ENCODE data around the gene PEX26.

The PEX26 gene

GRCh38 chr22:18083406-18083805 is 5.6 kb downstream of the PEX26 start:
- no CpG with 5 or more reads among the region's 10 CpGs for WGBS (ENCODE audit: insufficient coverage, insufficient read length)
- Histone ChIP-seq H3K4me1 (ENCODE audit: control insufficient read depth, insufficient read depth, low read length) (no peaks in the 10 kb centered on the region), H3K36me3 (ENCODE audit: control insufficient read depth, insufficient read depth, low read length) (peaks cover 19% of the 10 kb centered on the region), H3K27ac (ENCODE audit: low read length) (no peak overlapping the region), H3K4me3 (ENCODE audit: low read length) (no peak overlapping the region), H3K27me3 (ENCODE audit: control insufficient read depth, insufficient read depth, low read length) (no peaks in the 10 kb centered on the region), H3K9me3 (ENCODE audit: control insufficient read depth, insufficient read depth, low read length) (no peaks in the 10 kb centered on the region)
- no peak for DNase-seq (ENCODE audit: low read depth, low spot score)

GRCh38 chr22:18085188-18085587 is 7.4 kb downstream of the PEX26 start:
- H3K36me3 ChIP-seq (ENCODE audit: control insufficient read depth, insufficient read depth, low read length) = peaks cover 19% of the 10 kb centered on the region; the same call in 1 of the 2 replicates
- no peaks in the 10 kb centered on the region for H3K4me1 ChIP-seq (ENCODE audit: control insufficient read depth, insufficient read depth, low read length)
- DNase-seq (ENCODE audit: low read depth, low spot score) = no peak
- H3K27ac ChIP-seq (ENCODE audit: low read length) = no peak overlapping the region
- no peaks in the 10 kb centered on the region for H3K9me3 ChIP-seq (ENCODE audit: control insufficient read depth, insufficient read depth, low read length)
- H3K27me3 ChIP-seq (ENCODE audit: control insufficient read depth, insufficient read depth, low read length) = no peaks in the 10 kb centered on the region
- no peak overlapping the region for H3K4me3 ChIP-seq (ENCODE audit: low read length)

GRCh38 chr22:18087350-18087855 is 9.6 kb downstream of the PEX26 start:
- no CpG with 5 or more reads among the region's 13 CpGs for WGBS (ENCODE audit: insufficient coverage, insufficient read length)
- Histone ChIP-seq H3K4me3 (ENCODE audit: low read length) (no peak overlapping the region), H3K27ac (ENCODE audit: low read length) (no peak overlapping the region), H3K9me3 (ENCODE audit: control insufficient read depth, insufficient read depth, low read length) (no peaks in the 10 kb centered on the region), H3K27me3 (ENCODE audit: control insufficient read depth, insufficient read depth, low read length) (no peaks in the 10 kb centered on the region), H3K36me3 (ENCODE audit: control insufficient read depth, insufficient read depth, low read length) (peaks cover 19% of the 10 kb centered on the region), H3K4me1 (ENCODE audit: control insufficient read depth, insufficient read depth, low read length) (no peaks in the 10 kb centered on the region)
- no peak for DNase-seq (ENCODE audit: low read depth, low spot score)

- Histone ChIP-seq H3K27me3 (ENCODE audit: control insufficient read depth, insufficient read depth, low read length) (no peaks in the 10 kb centered on the region), H3K4me1 (ENCODE audit: control insufficient read depth, insufficient read depth, low read length) (no peaks in the 10 kb centered on the region), H3K36me3 (ENCODE audit: control insufficient read depth, insufficient read depth, low read length) (peaks cover 13% of the 10 kb centered on the region), H3K4me3 (ENCODE audit: low read length) (no peak overlapping the region), H3K27ac (ENCODE audit: low read length) (no peak overlapping the region), H3K9me3 (ENCODE audit: control insufficient read depth, insufficient read depth, low read length) (no peaks in the 10 kb centered on the region)
- no peak for DNase-seq (ENCODE audit: low read depth, low spot score)
- no CpG with 5 or more reads among the region's 11 CpGs for WGBS (ENCODE audit: insufficient coverage, insufficient read length)
These were observed 11.2 kb downstream of the PEX26 start for GRCh38 chr22:18088825-18089568.

GRCh38 chr22:18090286-18090685 is 12.5 kb downstream of the PEX26 start:
- no peak for DNase-seq (ENCODE audit: low read depth, low spot score)
- Histone ChIP-seq H3K27me3 (ENCODE audit: control insufficient read depth, insufficient read depth, low read length) (no peaks in the 10 kb centered on the region), H3K4me3 (ENCODE audit: low read length) (no peak overlapping the region), H3K9me3 (ENCODE audit: control insufficient read depth, insufficient read depth, low read length) (no peaks in the 10 kb centered on the region), H3K4me1 (ENCODE audit: control insufficient read depth, insufficient read depth, low read length) (no peaks in the 10 kb centered on the region), H3K27ac (ENCODE audit: low read length) (no peak overlapping the region), H3K36me3 (ENCODE audit: control insufficient read depth, insufficient read depth, low read length) (peaks cover 9% of the 10 kb centered on the region)
- no CpG with 5 or more reads among the region's 8 CpGs for WGBS (ENCODE audit: insufficient coverage, insufficient read length)

GRCh38 chr22:18091478-18091877 is 13.7 kb downstream of the PEX26 start:
- Histone ChIP-seq H3K27ac (ENCODE audit: low read length) (no peak overlapping the region), H3K4me1 (ENCODE audit: control insufficient read depth, insufficient read depth, low read length) (no peaks in the 10 kb centered on the region), H3K9me3 (ENCODE audit: control insufficient read depth, insufficient read depth, low read length) (no peaks in the 10 kb centered on the region), H3K27me3 (ENCODE audit: control insufficient read depth, insufficient read depth, low read length) (no peaks in the 10 kb centered on the region), H3K4me3 (ENCODE audit: low read length) (no peak overlapping the region), H3K36me3 (ENCODE audit: control insufficient read depth, insufficient read depth, low read length) (peaks cover 9% of the 10 kb centered on the region)
- WGBS (ENCODE audit: insufficient coverage, insufficient read length) = no CpG with 5 or more reads among the region's 7 CpGs
- no peak for DNase-seq (ENCODE audit: low read depth, low spot score)

GRCh38 chr22:18091916-18092526 is 14.2 kb downstream of the PEX26 start:
- Histone ChIP-seq H3K4me1 (ENCODE audit: control insufficient read depth, insufficient read depth, low read length) (no peaks in the 10 kb centered on the region), H3K4me3 (ENCODE audit: low read length) (no peak overlapping the region), H3K27ac (ENCODE audit: low read length) (no peak overlapping the region), H3K36me3 (ENCODE audit: control insufficient read depth, insufficient read depth, low read length) (peaks cover 9% of the 10 kb centered on the region), H3K9me3 (ENCODE audit: control insufficient read depth, insufficient read depth, low read length) (no peaks in the 10 kb centered on the region), H3K27me3 (ENCODE audit: control insufficient read depth, insufficient read depth, low read length) (no peaks in the 10 kb centered on the region)
- WGBS (ENCODE audit: insufficient coverage, insufficient read length) = no CpG with 5 or more reads among the region's 22 CpGs
- no peak for DNase-seq (ENCODE audit: low read depth, low spot score)

GRCh38 chr22:18093661-18094060 is 15.9 kb downstream of the PEX26 start:
- no peaks in the 10 kb centered on the region for H3K4me1 ChIP-seq (ENCODE audit: control insufficient read depth, insufficient read depth, low read length)
- no peak overlapping the region for H3K27ac ChIP-seq (ENCODE audit: low read length)

GRCh38 chr22:18095101-18095805 is 17.5 kb downstream of the PEX26 start:
- H3K9me3 ChIP-seq (ENCODE audit: control insufficient read depth, insufficient read depth, low read length) = no peaks in the 10 kb centered on the region
- WGBS (ENCODE audit: insufficient coverage, insufficient read length) = no CpG with 5 or more reads among the region's 8 CpGs
- H3K4me1 ChIP-seq (ENCODE audit: control insufficient read depth, insufficient read depth, low read length) = no peaks in the 10 kb centered on the region
- no peak overlapping the region for H3K4me3 ChIP-seq (ENCODE audit: low read length)
- peaks cover 4% of the 10 kb centered on the region for H3K36me3 ChIP-seq (ENCODE audit: control insufficient read depth, insufficient read depth, low read length)
- H3K27ac ChIP-seq (ENCODE audit: low read length) = no peak overlapping the region
- DNase-seq (ENCODE audit: low read depth, low spot score) = no peak
- H3K27me3 ChIP-seq (ENCODE audit: control insufficient read depth, insufficient read depth, low read length) = no peaks in the 10 kb centered on the region

More at GRCh38 chr22:18093661-18094060, 15.9 kb downstream of the PEX26 start:
- Histone ChIP-seq H3K4me3 (ENCODE audit: low read length) (no peak overlapping the region), H3K27me3 (ENCODE audit: control insufficient read depth, insufficient read depth, low read length) (no peaks in the 10 kb centered on the region), H3K9me3 (ENCODE audit: control insufficient read depth, insufficient read depth, low read length) (no peaks in the 10 kb centered on the region), H3K36me3 (ENCODE audit: control insufficient read depth, insufficient read depth, low read length) (peaks cover 4% of the 10 kb centered on the region)
- DNase-seq (ENCODE audit: low read depth, low spot score) = no peak
- WGBS (ENCODE audit: insufficient coverage, insufficient read length) = no CpG with 5 or more reads among the region's 6 CpGs

GRCh38 chr22:18096823-18097222 is 19.0 kb downstream of the PEX26 start:
- WGBS (ENCODE audit: insufficient coverage, insufficient read length) = no CpG with 5 or more reads among the region's 3 CpGs
- Histone ChIP-seq H3K4me1 (ENCODE audit: control insufficient read depth, insufficient read depth, low read length) (no peaks in the 10 kb centered on the region), H3K36me3 (ENCODE audit: control insufficient read depth, insufficient read depth, low read length) (peaks cover 3% of the 10 kb centered on the region; the same call in 1 of the 2 replicates), H3K9me3 (ENCODE audit: control insufficient read depth, insufficient read depth, low read length) (no peaks in the 10 kb centered on the region), H3K4me3 (ENCODE audit: low read length) (no peak overlapping the region), H3K27me3 (ENCODE audit: control insufficient read depth, insufficient read depth, low read length) (no peaks in the 10 kb centered on the region), H3K27ac (ENCODE audit: low read length) (no peak overlapping the region)
- no peak for DNase-seq (ENCODE audit: low read depth, low spot score)

All from iPS DF 6.9 (cell line).